Liver (tissue), 9 donors: ENCODE data around the gene TLE1. TPM values are rescaled to one million over a fixed set of nuclear protein-coding genes. Genes with fewer than 3 reads are reported as not detected.

ENCODE experiments used
- DNase-seq: peaks from one replicate; pipeline ENCODE4 v3.0.0-alpha.2; 2017; ENCODE audit warnings: low spot score
- H3K27ac ChIP-seq, 2 donors: one replicate each; pipeline ENCODE4 v1.7.0; 2013; ENCODE audit warnings: inconsistent platforms in 2 of 2, low read length in 2 of 2, control low read depth in 1 of 2, low read depth in 1 of 2, mild to moderate bottlenecking in 1 of 2
- H3K27me3 ChIP-seq, 4 donors: one replicate each; pipeline versions ENCODE4 v1.6.1 to v1.7.0; 2013; ENCODE audit warnings: low read length in 3 of 4, inconsistent platforms in 1 of 4, mild to moderate bottlenecking in 1 of 4, moderate library complexity in 1 of 4; ENCODE audit not compliant: control insufficient read depth in 4 of 4, insufficient read depth in 4 of 4
- H3K36me3 ChIP-seq, 4 donors: one replicate each; pipeline versions ENCODE4 v1.6.1 to v1.7.0; 2013; ENCODE audit warnings: low read length in 3 of 4, mild to moderate bottlenecking in 3 of 4, low read depth in 1 of 4, moderate library complexity in 1 of 4; ENCODE audit not compliant: control insufficient read depth in 4 of 4, insufficient read depth in 3 of 4
- H3K4me1 ChIP-seq, 4 donors: one replicate each; pipeline versions ENCODE4 v1.6.1 to v1.7.0; 2013; ENCODE audit warnings: low read length in 3 of 4, mild to moderate bottlenecking in 3 of 4, moderate library complexity in 1 of 4; ENCODE audit not compliant: control insufficient read depth in 4 of 4, insufficient read depth in 4 of 4
- H3K4me3 ChIP-seq, 3 donors: one replicate each; pipeline versions ENCODE4 v1.6.1 to v1.7.0; 2013; ENCODE audit warnings: low read length in 3 of 3, control low read depth in 1 of 3, low read depth in 1 of 3, mild to moderate bottlenecking in 1 of 3
- H3K9ac ChIP-seq, 2 donors: one replicate each; pipeline ENCODE4 v1.7.0; 2013; ENCODE audit warnings: low read length in 2 of 2, mild to moderate bottlenecking in 2 of 2, moderate library complexity in 2 of 2, control low read depth in 1 of 2, low read depth in 1 of 2
- H3K9me3 ChIP-seq, 4 donors: one replicate each; pipeline versions ENCODE4 v1.6.1 to v1.7.0; 2013; ENCODE audit warnings: low read length in 3 of 4; ENCODE audit not compliant: control insufficient read depth in 4 of 4
- CTCF ChIP-seq: fragments of 150-350 bp; IDR thresholded peaks from 2 replicates; pipeline ENCODE4 v1.5.1; 2017; ENCODE audit warnings: improper control_type of control experiment, low read depth, low read length; ENCODE audit not compliant: missing input control
- EGR1 ChIP-seq, 2 donors: IDR thresholded peaks; 2 replicates each; pipeline ENCODE4 v1.6.1; 2016 to 2018; ENCODE audit warnings: antibody characterized with exemption in 2 of 2, low read depth in 2 of 2
- FOXA1 ChIP-seq: IDR thresholded peaks from 2 replicates; pipeline ENCODE4 v1.6.1; 2016; ENCODE audit warnings: antibody characterized with exemption
- FOXA2 ChIP-seq: IDR thresholded peaks from 2 replicates; pipeline ENCODE4 v1.6.1; 2016; ENCODE audit warnings: antibody characterized with exemption
- HNF4A ChIP-seq, 2 donors: conservative IDR thresholded peaks; 2 replicates each; pipeline ENCODE4 v1.6.1; 2016; ENCODE audit warnings: antibody characterized with exemption in 2 of 2, mild to moderate bottlenecking in 2 of 2
- HNF4G ChIP-seq: IDR thresholded peaks from 2 replicates; pipeline ENCODE4 v1.6.1; 2016; ENCODE audit warnings: antibody characterized with exemption
- JUND ChIP-seq, 2 donors: IDR thresholded peaks; 2 replicates each; pipeline ENCODE4 v1.6.1; 2016; ENCODE audit warnings: antibody characterized with exemption in 2 of 2
- NR2F2 ChIP-seq: IDR thresholded peaks from 2 replicates; pipeline ENCODE4 v1.6.1; 2016; ENCODE audit warnings: antibody characterized with exemption
- RAD21 ChIP-seq, 2 donors: IDR thresholded peaks; 2 replicates each; pipeline ENCODE4 v1.6.1; 2016; ENCODE audit warnings: antibody characterized with exemption in 2 of 2, mild to moderate bottlenecking in 2 of 2
- RXRA ChIP-seq, 2 donors: IDR thresholded peaks; 2 replicates each; pipeline ENCODE4 v1.6.1; 2017 to 2018; ENCODE audit warnings: antibody characterized with exemption in 2 of 2, mild to moderate bottlenecking in 1 of 2
- TAF1 ChIP-seq: conservative IDR thresholded peaks from 2 replicates; pipeline ENCODE4 v1.6.1; 2016; ENCODE audit warnings: antibody characterized with exemption, mild to moderate bottlenecking
- WGBS: extraction: QIAGEN DNeasy Blood & Tissue Kit; methylation state at CpG from one replicate; pipeline ENCODE4 v1.1.7; 2013; 5-methylcytosine and 5-hydroxymethylcytosine counted together
- polyA plus RNA-seq, 2 donors: library from polyadenylated mRNA; stranded (reverse) in 1 of 2; unstranded in 1 of 2; fragments of 200-250 nt in 1 of 2; fragments of >200 nt in 1 of 2; fragmentation: Nextera tagmentation in 1 of 2; extraction: Ambion mirVana in 1 of 2; gene quantifications; one replicate each; pipeline versions ENCODE4 v1.2.1 to v1.2.3, GENCODE V29; 2013 to 2015
- total RNA-seq, 2 donors: library from RNA; depleted of rRNA; stranded (reverse); fragments of >200 nt; gene quantifications; one replicate each; pipeline ENCODE4 v1.2.3, GENCODE V29; 2014
- TF ChIP-seq, protein P1 (sequence below): IDR thresholded peaks from 2 replicates; pipeline ENCODE4 v1.6.1; 2016; ENCODE audit warnings: antibody characterized with exemption
- TF ChIP-seq, protein P2 (sequence below): IDR thresholded peaks from 2 replicates; pipeline ENCODE4 v1.6.1; 2016; ENCODE audit warnings: antibody characterized with exemption
- TF ChIP-seq, protein P3 (sequence below): IDR thresholded peaks from 2 replicates; pipeline ENCODE4 v1.6.1; 2016; ENCODE audit warnings: antibody characterized with exemption, mild to moderate bottlenecking
- TF ChIP-seq, protein P4 (sequence below): IDR thresholded peaks from 2 replicates; pipeline ENCODE4 v1.6.1; 2016; ENCODE audit warnings: antibody characterized with exemption
- donor health status: healthy.
- donor health status: healthy.
- donor health status: healthy.
- donor health status: healthy.
- donor health status: healthy.

Gene TLE1
- total and polyA plus RNA-seq, 4 donors: 25.2 to 45.4 (median 25.7) TPM

DNA sequence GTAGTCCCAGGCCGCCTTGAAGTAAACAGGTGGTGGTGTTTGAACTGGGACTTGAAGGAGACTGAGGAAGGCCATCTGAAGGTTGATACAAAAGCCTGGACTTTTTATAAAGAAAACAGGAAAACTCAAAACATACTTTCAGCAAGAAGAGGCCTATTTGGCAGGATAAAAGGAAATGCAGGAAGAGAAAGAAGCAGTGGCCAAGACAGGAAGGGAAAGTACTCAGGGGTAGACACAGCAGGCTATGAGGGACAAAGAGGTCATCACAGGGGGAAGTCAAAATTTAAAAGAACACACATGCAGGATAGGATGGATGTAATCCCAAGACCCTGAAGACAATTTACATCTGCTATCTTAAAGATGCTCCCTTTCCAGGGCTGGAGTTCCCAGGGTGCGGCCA, 13.0 kb downstream of the TLE1 start:
- Histone ChIP-seq H3K4me3 (no peak overlapping the region), H3K9ac (no peak overlapping the region), H3K27ac (no peak overlapping the region), H3K27me3 (no peaks in the 10 kb centered on the region), H3K9me3 (no peaks in the 10 kb centered on the region), H3K36me3 (peaks cover 2 to 36% (median 10%) of the 10 kb centered on the region in 4 donors), H3K4me1 (peaks cover 2 to 17% (median 7%) of the 10 kb centered on the region in 4 donors)
- no peak for DNase-seq
- WGBS: 82% methylated on average over 2 of the region's 2 CpGs
- no peak for TF ChIP-seq RAD21 (IDR thresholded peaks at IDR 0.05)
- peak; percentile 38 for TF ChIP-seq NR2F2

DNA sequence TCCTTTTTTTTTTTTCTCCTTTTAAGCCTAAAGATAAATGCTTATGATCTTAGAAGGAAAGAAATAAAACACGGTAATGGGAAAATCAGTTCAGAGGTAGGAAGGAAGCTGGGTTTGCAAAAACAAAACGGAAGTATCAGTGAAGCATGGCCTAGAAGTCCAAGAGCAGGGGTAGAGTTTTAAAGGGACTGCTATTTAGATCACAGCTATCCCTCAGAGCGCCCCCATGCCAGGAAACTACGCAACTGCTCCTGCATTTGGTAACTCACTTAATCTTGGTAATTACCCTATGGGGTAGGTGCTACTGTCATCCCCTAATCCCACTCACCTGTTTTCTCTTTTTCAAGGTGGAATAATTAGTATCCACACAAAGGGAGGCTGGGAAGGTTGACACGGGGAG, 16.0 kb downstream of the TLE1 start:
- Histone ChIP-seq H3K36me3 (peaks cover 2 to 26% (median 10%) of the 10 kb centered on the region in 4 donors), H3K27me3 (no peaks in the 10 kb centered on the region), H3K4me1 (peaks cover 2 to 32% (median 19%) of the 10 kb centered on the region in 4 donors), H3K27ac (no peak overlapping the region), H3K4me3 (no peak overlapping the region), H3K9me3 (no peaks in the 10 kb centered on the region), H3K9ac (no peak overlapping the region)
- DNase-seq: no peak
- TF ChIP-seq EGR1 (IDR thresholded peaks at IDR 0.05; ENCODE audit: low read depth in 2 of 2) (no peak), TAF1 (no peak)
- 78% methylated on average over 5 of the region's 5 CpGs for WGBS

GRCh38 chr9:81671880-81672280, 17.5 kb downstream of the TLE1 start:
- TF ChIP-seq FOXA2 (no peak), HNF4G (no peak), NR2F2 (peak; percentile 28), JUND (IDR thresholded peaks at IDR 0.05) (no peak), TAF1 (no peak), CTCF (no peak), RXRA (IDR thresholded peaks at IDR 0.05) (no peak), FOXA1 (no peak), HNF4A (conservative IDR thresholded peaks at IDR 0.05) (peak in 1 of 2 donors; percentile 39), RAD21 (IDR thresholded peaks at IDR 0.05) (peak; percentile 12 to 45)
- TF ChIP-seq, protein P1, sequence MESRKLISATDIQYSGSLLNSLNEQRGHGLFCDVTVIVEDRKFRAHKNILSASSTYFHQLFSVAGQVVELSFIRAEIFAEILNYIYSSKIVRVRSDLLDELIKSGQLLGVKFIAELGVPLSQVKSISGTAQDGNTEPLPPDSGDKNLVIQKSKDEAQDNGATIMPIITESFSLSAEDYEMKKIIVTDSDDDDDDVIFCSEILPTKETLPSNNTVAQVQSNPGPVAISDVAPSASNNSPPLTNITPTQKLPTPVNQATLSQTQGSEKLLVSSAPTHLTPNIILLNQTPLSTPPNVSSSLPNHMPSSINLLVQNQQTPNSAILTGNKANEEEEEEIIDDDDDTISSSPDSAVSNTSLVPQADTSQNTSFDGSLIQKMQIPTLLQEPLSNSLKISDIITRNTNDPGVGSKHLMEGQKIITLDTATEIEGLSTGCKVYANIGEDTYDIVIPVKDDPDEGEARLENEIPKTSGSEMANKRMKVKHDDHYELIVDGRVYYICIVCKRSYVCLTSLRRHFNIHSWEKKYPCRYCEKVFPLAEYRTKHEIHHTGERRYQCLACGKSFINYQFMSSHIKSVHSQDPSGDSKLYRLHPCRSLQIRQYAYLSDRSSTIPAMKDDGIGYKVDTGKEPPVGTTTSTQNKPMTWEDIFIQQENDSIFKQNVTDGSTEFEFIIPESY: no peak
- TF ChIP-seq, protein P2, sequence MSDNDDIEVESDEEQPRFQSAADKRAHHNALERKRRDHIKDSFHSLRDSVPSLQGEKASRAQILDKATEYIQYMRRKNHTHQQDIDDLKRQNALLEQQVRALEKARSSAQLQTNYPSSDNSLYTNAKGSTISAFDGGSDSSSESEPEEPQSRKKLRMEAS: no peak
- TF ChIP-seq, protein P3, sequence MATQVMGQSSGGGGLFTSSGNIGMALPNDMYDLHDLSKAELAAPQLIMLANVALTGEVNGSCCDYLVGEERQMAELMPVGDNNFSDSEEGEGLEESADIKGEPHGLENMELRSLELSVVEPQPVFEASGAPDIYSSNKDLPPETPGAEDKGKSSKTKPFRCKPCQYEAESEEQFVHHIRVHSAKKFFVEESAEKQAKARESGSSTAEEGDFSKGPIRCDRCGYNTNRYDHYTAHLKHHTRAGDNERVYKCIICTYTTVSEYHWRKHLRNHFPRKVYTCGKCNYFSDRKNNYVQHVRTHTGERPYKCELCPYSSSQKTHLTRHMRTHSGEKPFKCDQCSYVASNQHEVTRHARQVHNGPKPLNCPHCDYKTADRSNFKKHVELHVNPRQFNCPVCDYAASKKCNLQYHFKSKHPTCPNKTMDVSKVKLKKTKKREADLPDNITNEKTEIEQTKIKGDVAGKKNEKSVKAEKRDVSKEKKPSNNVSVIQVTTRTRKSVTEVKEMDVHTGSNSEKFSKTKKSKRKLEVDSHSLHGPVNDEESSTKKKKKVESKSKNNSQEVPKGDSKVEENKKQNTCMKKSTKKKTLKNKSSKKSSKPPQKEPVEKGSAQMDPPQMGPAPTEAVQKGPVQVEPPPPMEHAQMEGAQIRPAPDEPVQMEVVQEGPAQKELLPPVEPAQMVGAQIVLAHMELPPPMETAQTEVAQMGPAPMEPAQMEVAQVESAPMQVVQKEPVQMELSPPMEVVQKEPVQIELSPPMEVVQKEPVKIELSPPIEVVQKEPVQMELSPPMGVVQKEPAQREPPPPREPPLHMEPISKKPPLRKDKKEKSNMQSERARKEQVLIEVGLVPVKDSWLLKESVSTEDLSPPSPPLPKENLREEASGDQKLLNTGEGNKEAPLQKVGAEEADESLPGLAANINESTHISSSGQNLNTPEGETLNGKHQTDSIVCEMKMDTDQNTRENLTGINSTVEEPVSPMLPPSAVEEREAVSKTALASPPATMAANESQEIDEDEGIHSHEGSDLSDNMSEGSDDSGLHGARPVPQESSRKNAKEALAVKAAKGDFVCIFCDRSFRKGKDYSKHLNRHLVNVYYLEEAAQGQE: no peak
- TF ChIP-seq, protein P4, sequence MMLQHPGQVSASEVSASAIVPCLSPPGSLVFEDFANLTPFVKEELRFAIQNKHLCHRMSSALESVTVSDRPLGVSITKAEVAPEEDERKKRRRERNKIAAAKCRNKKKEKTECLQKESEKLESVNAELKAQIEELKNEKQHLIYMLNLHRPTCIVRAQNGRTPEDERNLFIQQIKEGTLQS: no peak
- H3K27me3 ChIP-seq: no peaks in the 10 kb centered on the region
- DNase-seq: no peak
- no peak overlapping the region for H3K27ac ChIP-seq
- 53% methylated on average over 3 of the region's 3 CpGs for WGBS
- H3K9ac ChIP-seq: no peak overlapping the region
- peaks cover 2 to 32% (median 19%) of the 10 kb centered on the region in 4 donors for H3K4me1 ChIP-seq
- peaks cover 2 to 19% (median 13%) of the 10 kb centered on the region in 4 donors for H3K36me3 ChIP-seq
- no peak overlapping the region for H3K4me3 ChIP-seq
- no peaks in the 10 kb centered on the region for H3K9me3 ChIP-seq
